IPS DF 4.7 (cell line): ENCODE measurements around the gene OGA.

Source experiments
- DNase-seq: peaks from one replicate; pipeline ENCODE4 v3.0.0-alpha.2; 2013; ENCODE audit warnings: low spot score; ENCODE audit errors: extremely low read depth

Gene OGA

DNA sequence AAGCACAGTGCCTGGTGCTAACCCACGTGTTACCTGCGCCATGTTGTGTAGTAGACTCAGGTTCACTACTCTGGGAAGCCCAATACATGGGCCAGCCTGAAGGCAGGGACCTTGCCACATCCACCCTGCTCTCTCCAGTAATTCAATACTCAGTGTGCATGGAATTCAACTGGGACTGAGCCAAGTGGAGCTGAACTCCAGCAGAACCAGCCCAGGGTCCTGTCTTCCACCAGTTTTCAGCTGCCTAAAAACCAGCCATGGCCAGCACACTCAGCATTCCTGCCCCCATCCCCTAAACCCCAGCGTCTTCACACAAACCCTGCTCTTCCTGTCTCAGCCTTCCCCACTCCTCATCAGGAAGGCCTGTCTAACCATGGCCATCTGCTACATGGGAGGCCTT lies 57.7 kb downstream of the OGA start:
- DNase-seq = no peak

DNA sequence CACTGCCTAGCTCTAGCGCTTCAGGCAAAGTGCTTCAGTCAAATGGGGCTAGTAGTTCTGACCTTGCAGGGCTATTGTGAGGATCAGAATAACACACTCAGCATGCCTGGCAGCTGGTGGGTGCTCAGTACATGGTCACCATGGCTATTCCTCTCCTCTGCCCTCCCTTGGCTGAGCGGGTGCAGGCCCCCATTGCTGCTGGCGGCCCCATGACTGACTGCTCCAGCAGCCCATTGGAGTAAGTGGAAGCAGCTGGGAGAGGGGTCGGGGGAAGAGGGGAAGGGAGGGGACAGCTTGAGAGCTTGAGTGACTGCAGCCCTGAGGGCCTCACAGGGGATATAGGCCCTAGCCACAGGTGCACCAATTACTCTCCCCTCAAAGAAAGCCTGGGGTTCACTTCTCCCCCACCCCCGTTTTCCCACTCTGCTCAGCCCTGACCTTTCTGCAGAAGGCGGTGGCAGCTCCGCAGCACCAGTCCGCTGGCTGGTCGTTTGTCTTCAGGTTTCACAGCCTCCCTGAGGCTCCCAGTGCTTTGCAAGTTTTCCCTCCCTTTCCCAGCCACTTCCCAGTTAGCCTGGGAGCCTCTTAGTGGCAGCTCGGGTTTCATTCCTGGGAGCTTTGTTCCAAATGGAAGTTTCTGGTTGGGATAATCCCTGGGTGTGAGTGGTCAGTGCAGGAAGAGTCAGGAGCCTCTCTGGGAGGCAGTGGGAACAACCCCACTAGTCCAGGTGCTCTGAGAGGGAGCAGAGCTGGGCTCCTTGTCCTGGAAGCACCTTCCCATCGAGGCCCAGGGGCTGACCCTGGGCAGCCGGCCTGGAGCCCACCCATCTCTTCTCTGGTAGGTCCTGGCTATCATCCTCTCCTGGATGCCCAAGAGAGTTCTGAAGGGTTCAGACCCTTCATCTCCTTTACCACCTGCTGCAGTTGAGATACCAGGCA lies 58.7 kb downstream of the OGA start:
- no peak for DNase-seq

DNA sequence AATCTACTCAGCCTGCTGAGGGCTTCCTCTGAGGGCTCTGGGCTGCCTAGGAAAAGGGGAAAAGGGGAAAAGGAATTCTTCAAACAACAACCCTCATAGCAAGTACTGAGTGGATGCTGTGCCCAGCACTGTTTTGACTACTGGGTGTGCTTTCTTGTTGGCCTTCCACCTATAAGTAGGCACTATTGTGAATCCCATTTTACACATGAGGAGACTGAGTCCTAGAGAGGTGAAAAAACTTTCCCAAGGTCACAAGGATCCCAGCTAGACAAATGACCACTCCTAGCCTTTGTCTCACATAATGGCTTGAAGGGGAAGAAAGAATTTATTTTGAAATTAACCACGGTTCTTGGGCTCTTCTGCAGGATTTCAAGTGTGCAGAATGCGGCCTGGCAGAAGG lies 59.4 kb downstream of the OGA start:
- DNase-seq = no peak

DNA sequence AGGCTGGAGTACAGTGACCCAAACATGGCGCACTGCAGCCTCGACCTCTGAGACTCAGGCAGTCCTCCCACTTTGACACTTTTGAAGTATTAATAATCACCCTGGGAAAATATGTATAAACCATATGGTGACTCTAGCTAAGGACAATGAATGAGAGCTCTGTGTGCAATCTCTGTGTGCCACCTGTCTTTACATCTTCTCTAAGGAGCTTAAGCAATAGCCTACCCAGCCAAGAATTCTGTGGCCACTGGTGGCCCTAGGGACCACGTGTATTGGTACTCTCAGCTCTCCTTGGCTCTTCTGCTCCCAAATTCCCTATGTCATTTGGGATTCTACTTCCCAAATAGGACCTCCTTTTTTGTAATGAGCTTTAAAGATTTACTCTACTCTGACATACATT lies 66.0 kb downstream of the OGA start:
- no peak for DNase-seq

DNA sequence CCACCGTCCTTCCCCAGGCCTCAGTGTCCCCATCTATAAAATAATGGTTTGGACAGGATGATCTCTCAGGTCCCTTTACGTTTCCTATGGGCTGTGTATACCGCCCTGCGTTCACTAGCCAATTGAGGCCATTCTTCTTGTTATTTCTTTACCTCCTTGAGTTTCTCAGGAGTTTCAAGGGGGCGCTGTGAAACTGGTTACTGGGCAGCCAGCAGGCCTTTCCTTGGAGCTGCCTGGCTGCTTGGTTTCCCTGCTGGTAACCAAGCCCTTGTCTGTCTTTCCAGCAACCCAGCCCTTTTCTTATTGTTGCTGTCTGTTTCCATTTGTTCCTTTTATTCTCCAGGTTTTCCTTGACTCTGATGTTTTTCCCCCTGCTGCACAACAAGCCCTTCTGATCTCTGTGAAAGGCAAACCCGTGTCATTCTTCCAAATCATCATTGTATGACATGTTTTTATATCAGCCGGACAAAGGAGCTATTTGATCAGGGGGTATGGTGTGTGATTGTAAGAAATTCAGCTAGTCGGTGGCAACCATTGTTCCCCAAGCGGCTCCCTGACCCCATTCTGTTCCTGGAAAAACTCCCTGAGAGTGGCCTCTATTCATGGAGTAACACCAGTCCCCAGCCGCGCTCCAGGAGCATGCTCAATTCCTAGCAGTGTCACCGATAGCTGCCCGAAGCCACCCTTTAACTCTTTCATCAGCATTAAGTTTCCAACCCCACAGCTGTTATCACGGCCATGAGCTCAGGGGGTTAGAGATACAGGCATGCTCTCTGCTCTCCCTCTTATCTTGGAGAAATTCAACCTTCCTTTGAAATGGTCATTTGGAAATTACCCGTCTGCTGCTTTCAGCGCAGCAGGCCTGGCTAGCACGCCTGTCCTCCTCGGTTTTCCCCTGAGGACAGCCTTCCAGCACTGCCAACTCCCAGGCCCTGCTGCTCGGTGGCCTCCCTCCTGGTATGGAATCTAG lies 68.9 kb downstream of the OGA start:
- peak; percentile 28 for DNase-seq

DNA sequence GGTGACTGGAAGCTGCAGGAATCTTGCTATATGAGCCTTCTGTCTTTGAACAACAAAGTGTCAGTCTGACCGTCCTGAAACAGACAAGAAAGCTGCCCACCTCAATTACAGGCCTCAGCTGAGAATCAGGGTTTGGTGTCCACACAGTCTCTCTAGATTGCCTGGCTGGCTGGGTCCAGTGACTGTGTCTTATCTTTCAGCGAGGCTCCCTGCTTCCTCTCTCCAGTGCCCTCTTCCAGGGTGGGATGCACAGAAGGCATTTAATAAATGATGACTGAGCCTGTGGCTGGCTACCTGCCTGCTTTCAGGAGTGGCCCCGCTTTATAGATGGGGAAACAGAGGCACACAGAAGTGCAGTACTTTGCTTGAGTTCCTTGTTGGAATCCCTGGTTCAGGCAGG lies 69.7 kb downstream of the OGA start:
- no peak for DNase-seq

DNA sequence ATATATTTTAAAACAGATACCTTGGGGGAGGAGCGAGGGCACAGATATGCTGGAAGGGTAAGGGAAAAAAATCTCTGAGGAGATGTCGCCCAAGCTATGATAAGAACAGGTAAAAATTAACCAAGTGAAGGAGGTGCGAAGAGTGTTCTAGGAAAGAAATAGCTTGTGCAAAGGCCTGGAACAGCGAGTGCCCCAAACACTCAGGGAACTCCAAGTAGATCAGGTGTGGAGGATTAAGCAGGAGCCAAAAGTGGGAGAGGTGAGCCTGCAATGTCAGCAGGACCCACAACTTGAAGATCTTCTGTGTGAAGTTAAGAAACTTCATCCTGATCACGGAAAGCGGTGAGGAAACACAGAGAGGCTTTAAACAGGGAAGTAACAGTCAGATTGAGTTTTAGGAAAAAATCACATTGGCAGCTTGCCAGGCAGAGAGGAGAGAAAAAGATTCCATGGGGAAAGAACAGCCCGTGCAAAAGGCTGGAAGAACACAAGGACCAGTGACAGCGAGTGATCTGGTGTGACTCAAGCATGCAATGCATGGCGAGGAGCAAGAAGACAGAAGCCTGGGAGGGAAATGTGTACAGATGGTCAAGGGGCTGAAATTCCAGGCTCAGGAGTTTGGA lies 73.1 kb downstream of the OGA start:
- no peak for DNase-seq

DNA sequence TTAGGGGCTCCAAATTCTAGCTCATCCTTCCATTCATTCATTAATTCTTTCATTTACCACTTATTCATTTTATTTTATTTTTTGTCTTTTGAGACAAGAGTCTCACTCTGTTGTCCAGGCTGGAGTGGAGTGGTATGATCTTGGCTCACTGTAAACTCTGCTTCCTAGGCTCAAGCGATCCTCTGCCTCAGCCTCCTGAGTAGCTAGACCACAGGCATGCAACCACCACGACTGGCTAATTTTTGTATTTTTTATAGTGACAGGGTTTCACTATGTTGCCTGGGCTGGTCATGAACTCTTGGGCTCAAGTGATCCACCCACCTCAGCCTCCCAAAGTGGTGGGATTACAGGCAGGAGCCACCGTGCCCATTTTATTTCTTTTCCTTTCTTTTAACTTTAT lies 74.0 kb downstream of the OGA start:
- no peak for DNase-seq

DNA sequence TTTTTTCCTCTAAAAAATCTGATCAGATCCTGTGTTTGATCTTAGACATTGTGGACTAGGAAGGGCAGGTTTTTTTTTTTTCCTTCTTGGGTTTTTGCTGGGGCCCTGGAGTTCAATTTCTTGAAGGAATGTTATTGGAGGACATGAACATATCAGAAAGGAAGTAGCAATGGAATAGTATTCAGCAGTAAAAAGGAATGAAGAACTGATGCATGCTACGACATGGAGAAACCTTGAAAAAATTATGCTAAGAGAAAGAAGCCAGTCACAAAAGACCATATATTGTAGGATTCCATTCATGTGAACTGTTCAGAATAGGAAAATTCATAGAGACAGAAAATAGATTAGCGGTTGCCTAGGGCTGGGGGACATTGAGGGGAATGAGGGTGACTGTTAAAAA lies 76.3 kb downstream of the OGA start:
- no peak for DNase-seq

DNA sequence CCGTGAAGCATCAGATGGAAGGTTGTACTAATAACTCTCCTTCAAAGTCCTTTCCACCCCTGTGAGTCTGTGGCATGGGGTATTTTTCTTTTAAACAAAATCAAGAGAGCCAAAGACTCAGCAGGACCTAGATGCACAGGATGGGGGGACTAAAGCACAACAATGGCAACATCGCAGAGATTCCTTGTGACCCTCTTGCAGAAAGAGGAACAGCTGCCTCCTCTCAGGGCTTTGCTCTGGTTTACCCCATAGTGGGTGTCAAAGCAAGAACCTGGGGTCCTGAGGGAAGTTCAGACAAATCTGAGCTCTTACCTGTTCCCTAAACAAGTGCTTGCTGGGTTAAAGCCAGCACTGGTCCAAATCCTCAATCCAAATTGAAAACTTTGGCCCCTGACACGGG lies 81.6 kb downstream of the OGA start:
- DNase-seq = no peak
